ENCODE measurements around the gene CCND1.

The CCND1 gene

DNA sequence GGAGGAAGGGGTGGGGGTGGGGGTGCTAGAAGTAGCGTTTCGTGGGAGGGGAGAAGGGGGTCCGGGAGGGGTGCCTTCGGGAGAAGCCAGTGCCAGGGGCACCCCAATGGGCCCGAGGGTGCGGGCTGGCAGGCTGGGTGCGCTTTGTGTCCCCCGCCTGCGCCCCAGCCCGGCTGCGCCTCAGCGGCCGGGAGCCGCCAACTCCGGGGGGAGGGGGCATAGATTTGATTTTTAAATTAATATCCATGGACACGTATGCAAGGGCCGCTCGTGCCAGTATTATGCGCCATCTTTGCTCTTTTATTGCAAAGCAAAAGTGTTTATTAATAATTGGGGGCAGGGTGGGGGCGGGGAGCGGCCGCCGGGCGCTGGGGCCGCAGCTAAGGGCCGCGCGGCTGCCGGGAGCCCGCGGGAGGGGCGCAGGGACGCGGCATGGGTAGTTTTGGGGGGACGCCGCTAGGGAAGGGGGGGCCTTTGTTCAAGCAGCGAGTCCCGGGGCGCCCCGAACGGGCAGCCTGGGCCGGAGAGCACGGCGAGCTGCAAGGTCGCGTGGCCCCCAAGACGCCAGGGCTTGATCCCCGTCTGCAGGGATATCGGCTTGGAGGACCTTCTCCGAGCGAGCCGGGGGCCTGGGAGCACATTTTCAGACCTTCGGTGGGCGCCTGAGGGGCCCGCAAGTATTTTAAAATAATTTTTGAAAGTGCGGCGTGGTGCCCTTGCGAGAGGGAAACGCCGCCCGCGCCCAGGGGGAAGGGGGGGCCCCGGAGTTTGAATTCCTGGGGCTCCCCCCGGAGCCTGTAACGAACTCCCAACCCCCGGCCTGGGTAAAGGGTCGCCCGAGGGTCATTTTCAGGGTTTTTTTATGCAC, 959 bp downstream of the CCND1 start:
- no peak for DNase-seq (ENCODE audit: low read depth)

DNA sequence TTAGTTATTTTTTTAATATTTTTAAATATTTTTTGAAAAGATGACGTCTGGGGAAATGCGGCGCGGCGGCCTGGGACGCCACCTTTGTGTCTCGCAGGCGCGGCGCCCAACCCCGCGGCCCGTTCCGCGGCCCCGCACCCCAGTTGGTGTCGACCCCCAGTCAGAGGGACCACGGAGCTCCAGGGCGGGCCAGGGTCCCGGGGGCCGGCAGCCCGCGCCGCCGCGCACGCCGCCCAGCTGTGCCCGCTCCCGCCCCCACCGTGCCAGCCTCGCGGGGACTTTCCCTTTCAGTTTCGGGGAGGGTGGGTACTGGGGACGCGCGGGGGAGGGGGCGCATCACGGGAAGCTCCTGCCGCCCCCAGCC, 1.6 kb downstream of the CCND1 start:
- peak; percentile 9 for DNase-seq (ENCODE audit: low read depth)

DNA sequence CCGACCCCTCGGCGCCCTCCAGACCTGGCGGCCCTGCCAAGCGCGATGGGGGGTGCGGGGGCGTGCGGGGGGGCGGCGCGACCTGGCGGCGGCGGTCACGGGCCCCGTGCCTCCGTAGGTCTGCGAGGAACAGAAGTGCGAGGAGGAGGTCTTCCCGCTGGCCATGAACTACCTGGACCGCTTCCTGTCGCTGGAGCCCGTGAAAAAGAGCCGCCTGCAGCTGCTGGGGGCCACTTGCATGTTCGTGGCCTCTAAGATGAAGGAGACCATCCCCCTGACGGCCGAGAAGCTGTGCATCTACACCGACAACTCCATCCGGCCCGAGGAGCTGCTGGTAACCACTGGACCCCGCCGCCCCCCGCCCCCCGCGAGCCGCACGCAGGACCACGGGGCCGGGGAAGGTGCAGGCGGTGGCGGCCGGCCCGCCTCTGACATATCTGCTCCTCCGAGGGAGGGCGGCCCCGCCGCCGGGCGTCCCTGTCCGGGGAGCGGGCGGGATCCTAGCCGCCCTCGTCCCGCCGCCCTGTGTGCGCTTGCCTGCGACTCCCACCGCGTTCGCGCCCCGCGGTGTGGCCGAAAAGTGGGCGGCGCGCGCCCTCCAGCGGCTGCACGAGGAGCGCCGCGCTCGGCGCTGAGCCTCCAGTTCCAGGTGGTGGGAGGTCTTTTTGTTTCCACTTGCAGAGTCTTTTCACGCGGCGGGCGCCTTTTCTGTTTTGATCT, 2.1 kb downstream of the CCND1 start:
- peak; percentile 66 for DNase-seq (ENCODE audit: low read depth)

DNA sequence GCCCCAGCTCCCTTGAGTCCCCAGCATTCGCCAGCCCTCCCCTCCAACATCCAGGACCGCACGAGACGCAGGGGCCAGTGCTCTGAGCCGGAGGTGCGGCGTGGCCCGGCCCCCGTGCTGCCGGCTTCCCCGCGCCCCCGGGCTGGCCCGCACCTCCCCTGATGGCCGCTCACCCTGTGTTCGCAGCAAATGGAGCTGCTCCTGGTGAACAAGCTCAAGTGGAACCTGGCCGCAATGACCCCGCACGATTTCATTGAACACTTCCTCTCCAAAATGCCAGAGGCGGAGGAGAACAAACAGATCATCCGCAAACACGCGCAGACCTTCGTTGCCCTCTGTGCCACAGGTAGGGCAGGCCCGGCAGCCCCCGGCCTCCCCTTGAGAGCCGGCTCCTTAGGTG, 2.7 kb downstream of the CCND1 start:
- no peak for DNase-seq (ENCODE audit: low read depth)

DNA sequence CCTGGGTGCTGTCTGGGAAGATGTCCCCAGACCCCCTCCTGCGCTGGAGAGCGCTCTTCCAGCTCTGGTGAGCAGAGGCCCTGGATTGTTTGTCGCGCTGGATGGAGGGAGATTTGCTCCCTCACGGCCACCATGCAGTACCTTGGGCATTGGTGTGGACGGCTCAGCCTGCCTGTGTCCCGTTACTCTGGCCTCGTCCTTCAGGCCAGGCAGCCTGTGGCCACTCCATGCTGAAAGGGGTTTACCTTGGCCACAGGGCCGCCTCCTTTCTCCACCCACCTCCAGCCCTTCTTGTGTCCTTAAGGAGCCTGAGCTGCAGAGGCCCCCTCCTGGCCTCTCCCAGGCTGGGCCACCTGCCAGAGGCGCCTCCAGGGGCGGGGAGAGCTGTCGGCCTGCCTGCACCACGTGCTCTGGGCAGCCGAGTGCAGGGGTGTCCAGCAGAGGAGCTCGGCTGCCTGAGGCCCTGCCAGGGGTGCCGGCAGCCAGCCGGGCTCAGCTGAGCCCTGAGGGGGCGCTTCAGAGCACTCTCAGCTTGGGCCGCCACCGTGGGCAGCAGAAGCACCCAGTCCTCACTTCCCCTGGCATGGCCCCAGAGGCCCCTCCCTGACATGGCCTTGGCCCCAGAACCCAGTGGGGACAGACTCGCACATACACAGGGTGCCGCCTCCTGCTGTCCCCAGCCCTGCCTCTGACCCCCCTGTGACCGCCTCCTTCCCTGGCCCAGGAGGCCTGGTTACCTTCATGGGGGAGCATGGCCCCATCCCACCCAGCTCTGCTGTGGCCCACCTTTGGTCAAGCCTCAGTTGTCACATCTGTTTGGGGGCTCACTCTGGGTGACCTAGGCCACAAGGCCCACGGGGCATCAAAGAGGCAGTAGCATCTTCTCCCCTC, 3.4 kb downstream of the CCND1 start:
- no peak for DNase-seq (ENCODE audit: low read depth)

DNA sequence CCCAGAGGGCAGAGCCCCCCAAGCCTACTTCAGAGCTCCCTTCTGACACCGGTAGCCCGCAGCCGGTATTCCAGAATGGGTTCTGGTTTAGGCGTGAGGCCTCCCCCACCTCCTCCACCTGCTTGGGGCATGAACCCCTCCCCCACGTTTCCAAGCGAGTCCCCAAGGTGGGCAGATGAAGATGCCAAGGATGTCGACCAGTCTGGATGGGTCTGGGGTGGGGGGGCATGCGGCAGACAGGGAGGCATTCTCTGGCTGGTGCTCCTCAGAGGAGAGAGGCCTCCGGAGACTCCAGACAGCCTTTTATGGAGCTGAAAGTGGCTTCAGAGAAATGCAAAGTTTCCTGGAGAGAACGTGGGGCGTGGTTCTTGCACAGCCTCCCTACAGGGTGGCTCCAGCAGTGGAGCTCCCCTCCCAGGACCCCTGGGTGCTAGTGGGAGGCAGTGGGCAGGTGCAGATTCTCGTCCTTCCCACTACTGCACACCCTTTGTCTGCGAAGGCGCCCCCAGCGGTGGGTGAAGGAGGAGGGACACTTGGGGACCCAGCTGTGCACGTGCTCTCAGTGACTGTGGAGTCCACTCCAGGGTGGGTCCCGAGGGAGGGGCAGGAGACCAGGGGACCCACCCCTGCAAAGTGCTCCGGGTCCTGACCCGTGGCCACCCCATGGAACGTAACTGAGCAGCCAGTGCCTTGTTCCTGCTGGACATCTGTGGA, 4.2 kb downstream of the CCND1 start:
- DNase-seq (ENCODE audit: low read depth) = no peak

DNA sequence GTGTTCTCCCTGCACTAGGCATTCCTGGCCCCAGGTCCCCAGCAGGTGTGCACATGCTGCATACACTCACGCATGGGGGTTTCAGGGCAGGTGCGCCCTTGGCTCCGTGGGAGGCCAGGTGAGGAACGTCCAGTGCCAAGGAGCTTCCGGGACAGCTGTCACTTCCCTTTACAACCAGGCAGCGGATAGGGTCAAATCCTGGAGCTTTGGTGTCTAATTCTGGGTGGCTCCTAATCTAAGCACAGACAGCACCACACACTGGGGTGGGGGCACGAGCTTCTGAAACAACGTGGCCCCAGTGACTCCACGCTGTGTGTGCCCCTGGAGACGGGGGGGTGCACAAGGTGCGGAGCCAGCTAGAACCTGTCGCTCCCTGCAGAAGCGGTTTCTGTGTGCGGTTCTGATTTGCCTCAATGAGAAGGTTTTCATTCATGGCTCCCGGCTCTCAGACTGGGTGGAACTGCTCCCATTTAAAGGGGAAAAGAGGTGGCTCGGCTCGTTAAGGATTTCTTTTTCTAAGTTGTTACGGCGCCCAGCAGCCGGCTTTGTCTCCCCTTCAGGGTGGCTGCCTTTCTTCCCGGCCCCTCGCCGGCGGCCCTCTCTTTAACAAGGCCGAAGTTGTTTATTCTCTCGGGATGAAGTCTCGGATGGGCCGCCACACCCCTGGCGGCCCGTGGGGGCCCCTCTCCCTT, 5.0 kb downstream of the CCND1 start:
- DNase-seq (ENCODE audit: low read depth) = no peak

DNA sequence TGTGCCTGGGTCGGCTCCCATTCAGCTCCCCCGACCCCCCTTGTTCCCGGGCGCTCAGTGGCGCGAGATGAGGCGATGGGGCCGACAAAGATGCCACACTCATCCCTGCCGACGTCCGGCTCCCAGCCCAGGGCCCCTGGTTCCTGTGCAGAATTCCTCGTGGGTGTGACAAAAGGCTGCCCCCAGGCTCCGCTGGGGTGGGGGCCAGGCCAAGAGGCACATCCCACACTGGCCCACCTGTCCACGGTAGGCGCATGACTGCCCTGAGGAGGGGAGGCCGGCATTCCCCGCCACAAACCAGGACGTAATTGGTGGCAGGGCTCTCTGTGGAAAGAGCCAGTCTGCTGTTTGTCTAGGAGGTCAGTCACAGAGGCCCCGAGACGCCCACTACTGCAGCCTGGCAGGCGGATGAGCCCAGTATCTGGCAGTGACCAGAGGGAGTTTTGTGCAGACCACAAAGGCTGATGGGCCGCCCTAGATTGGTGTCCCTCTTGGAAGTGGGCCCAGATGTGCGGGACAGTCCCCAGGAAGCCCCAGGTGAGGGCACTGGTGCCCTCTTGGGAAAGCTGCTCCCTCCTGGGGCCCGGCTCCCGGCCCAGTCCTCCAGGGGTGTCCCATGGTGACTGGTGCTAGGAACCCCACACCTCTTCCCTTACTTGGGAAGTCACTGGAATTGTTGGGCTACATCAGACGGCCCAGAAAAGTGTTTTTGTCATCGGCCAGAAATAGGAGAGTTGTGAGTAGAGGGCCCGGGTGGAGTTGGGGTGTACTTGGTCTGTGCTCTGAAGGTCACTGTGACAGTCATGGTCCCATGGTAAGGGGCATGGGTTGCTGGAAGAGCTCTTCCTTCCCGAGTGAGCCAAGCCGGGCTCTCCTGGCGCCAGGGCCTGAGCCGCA, 5.8 kb downstream of the CCND1 start:
- no peak for DNase-seq (ENCODE audit: low read depth)

DNA sequence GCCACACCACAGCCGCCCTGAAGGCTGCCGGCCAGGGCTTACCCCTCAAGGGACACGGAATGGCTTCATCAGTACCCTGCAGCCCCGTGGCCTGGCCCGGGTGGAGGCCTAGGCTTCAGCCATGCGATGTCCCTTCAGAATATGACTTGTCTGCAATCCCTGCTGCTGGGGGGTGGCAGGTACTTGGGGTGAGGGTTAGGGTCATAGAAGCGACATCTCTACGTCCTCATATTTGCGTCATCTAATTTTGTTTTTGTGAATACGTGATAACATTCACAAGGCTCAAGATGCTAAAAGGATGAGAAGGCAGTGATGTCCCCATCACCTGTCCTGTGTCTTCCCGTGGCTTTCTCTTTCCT, 6.4 kb downstream of the CCND1 start:
- no peak for DNase-seq (ENCODE audit: low read depth)

DNA sequence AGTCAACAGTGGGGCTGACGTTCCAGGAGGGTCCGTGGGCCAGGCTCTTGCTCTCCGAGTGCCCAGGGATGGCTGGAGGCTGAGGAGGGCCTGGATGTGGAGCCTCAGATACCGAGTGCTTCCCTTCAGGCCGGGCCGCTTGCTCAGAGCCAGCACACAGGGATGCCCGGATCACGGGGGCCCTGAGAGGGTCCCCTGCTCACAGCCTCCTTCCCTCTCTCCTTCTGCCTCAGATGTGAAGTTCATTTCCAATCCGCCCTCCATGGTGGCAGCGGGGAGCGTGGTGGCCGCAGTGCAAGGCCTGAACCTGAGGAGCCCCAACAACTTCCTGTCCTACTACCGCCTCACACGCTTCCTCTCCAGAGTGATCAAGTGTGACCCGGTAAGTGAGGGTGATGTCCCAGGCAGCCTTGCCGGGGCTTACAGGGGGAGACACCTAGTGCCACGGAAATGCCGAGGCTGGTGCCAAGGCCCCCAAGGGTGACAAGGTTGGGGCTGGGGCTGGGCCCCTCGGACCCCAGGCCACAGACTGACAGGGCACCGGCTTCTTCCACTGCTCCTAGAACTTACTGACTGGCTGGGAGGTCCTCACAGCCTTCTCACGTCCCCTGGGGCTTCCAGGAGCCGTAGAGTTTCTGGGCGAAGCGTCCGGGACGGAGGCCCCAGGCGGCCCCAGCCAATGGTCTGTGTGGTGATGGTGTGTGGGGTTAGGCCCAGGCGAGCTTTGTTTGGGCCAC, 7.0 kb downstream of the CCND1 start:
- DNase-seq (ENCODE audit: low read depth) = no peak

DNA sequence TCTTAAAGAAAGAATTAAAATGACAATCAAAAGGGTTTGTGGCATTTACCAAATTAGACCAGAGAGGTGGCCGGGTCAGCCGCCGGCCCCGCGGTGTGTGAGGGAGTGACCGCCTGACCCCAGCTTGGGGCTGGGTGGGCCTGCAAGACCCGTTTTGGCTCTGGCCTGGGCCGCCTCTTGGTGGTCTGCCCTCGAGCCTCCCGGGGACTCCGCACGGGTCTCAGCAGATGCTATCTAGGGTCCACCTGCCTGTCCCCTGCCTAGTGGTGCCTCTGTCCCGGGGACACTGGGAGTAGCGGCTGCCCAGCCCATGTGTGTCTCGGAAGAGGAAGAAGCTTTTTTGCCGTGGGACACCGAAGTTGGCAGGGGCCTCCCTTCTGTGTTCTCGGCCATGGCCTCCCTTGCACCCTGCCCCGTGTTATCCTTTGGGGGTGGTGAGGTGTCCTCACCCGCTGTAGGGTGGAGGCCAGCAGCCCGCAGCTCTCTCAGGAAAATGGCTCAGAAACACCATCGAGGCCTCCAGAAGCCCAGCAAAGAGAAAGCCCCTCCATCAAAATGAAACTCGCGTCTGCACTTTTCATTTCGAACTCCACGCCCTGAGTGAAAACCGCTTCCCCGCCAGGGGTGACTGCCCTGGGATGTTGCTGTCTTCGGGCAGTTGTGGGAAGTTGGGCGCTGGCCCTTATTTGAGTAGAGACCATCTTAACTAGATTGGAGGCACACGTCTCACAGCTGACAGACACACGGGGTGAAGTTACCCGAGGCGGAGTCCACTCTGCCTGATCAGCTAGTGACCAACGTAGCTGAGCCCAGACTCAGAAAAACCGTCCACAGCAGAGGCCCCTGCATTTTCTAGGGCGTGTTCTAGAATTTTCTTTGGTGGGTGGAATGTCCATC, 8.0 kb downstream of the CCND1 start:
- DNase-seq (ENCODE audit: low read depth) = no peak

DNA sequence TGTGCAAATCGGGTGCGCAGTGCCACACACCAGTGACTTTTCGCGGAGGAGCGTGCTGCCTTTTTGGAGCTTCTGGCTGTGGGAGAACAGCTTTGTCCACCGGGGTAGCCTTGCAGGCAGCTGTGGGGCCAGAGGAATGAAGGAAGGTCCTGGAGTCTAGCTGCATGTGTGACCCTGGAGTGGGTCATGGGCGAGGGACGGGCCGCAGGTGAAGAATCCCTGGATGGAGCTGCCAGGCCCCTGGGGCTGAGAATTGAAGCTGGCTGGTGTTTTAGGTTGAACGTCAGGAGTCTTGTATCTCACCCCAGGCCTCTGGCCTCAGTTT, 8.6 kb downstream of the CCND1 start:
- no peak for DNase-seq (ENCODE audit: low read depth)

DNA sequence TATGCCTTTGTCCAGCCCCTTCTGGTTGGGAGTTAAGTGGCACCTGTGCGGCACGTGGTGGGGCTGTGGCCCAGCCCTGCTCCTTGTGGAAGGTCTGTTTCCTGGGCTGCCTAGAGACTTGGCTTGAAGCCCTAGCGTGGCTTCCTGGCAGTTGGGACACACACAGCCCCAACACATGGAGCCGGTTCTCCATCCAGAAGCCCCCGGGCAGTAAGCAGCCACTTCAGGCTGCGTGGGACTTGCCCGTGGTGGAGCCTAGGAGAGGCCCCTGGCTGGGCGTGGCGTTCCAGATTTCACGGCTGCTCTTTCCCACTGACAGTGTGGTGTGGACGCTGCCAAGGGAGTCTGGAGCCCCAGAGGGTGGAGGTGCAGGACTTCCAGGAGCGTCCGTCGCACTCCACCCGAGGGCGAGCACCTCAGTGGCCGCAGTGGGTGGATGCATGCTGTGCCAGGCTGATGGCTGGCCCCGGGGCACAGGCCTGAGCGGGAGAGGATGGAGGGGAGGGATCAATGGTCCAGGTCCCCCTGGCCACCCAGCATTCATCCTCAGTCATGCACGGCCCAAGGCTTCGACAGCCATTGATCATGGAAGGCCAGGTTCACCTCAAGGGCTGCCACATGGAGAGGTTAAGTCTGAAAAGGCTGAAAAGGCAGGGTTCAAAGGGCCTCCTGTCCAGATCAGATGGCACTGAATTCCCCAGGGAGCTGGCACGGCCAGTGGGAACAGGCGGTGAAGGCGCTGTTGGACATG, 9.3 kb downstream of the CCND1 start:
- no peak for DNase-seq (ENCODE audit: low read depth)

DNA sequence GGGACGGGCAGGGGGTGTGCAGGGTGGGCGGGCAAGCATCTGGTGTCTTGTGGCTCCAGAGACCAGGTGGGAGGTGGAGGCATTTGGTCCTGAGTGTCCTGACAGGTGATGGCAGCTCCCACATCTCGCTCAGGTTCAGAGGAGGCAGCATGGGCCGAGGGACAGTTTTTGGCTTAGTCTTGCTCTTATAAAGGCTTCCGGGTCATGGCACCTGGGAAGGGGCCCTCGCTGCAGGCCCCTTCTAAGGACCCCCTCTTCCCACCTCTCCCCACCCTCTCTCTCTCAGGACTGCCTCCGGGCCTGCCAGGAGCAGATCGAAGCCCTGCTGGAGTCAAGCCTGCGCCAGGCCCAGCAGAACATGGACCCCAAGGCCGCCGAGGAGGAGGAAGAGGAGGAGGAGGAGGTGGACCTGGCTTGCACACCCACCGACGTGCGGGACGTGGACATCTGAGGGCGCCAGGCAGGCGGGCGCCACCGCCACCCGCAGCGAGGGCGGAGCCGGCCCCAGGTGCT, 9.9 kb downstream of the CCND1 start:
- DNase-seq (ENCODE audit: low read depth) = no peak

DNA sequence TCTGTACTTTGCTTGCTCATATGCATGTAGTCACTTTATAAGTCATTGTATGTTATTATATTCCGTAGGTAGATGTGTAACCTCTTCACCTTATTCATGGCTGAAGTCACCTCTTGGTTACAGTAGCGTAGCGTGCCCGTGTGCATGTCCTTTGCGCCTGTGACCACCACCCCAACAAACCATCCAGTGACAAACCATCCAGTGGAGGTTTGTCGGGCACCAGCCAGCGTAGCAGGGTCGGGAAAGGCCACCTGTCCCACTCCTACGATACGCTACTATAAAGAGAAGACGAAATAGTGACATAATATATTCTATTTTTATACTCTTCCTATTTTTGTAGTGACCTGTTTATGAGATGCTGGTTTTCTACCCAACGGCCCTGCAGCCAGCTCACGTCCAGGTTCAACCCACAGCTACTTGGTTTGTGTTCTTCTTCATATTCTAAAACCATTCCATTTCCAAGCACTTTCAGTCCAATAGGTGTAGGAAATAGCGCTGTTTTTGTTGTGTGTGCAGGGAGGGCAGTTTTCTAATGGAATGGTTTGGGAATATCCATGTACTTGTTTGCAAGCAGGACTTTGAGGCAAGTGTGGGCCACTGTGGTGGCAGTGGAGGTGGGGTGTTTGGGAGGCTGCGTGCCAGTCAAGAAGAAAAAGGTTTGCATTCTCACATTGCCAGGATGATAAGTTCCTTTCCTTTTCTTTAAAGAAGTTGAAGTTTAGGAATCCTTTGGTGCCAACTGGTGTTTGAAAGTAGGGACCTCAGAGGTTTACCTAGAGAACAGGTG, 11.1 kb downstream of the CCND1 start:
- no peak for DNase-seq (ENCODE audit: low read depth)

DNA sequence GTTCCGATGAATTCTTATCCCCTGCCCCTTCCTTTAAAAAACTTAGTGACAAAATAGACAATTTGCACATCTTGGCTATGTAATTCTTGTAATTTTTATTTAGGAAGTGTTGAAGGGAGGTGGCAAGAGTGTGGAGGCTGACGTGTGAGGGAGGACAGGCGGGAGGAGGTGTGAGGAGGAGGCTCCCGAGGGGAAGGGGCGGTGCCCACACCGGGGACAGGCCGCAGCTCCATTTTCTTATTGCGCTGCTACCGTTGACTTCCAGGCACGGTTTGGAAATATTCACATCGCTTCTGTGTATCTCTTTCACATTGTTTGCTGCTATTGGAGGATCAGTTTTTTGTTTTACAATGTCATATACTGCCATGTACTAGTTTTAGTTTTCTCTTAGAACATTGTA, 12.0 kb downstream of the CCND1 start:
- no peak for DNase-seq (ENCODE audit: low read depth)

DNA sequence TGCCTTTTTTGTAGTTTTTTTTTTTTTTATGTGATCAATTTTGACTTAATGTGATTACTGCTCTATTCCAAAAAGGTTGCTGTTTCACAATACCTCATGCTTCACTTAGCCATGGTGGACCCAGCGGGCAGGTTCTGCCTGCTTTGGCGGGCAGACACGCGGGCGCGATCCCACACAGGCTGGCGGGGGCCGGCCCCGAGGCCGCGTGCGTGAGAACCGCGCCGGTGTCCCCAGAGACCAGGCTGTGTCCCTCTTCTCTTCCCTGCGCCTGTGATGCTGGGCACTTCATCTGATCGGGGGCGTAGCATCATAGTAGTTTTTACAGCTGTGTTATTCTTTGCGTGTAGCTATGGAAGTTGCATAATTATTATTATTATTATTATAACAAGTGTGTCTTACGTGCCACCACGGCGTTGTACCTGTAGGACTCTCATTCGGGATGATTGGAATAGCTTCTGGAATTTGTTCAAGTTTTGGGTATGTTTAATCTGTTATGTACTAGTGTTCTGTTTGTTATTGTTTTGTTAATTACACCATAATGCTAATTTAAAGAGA, 12.5 kb downstream of the CCND1 start:
- no peak for DNase-seq (ENCODE audit: low read depth)

Data from T follicular helper cell (primary cell).